ENCODE measurements around the gene NFAT5.

The NFAT5 gene

DNA sequence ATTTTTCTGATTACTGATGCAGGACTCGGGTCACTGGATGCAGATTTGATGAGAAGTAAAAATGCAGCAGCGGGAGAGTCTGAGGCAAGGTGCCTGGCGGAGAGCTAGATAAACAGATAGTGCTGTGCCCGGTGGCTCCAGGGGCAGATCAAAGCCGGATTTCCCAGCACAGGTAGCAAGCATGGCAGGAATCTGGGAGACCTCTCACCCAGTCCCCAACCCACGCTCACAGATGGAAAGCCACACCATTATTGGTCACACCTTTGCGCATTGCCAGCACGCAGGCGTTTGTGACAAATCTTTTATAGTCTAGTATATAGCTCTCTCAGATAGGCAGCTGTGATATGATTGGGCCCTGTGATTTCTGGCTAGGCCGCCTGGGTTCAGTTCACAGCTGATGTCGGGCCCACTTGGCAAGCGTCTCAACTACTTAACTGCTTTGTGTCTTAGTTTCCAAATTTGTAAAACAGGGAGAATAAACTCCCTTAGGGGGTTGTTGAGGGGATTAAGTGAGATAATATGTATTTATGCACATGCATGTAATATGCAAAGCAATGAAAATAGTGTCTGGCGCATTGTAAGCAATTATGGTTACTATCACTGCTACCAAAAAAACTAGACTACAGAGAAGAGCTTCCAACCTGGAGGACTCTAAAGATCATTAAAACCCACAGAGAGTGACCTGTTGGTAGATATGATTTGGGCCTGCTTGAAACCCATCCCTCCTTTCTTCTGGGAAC lies 42.0 kb upstream of the NFAT5 start:
- TF ChIP-seq TCF12 (IDR thresholded peaks at IDR 0.05; ENCODE audit: low read depth) (no peak), CEBPB (IDR thresholded peaks at IDR 0.05) (no peak), TAF1 (IDR thresholded peaks at IDR 0.05; ENCODE audit: low read depth) (no peak), FOXM1 (IDR thresholded peaks at IDR 0.05; ENCODE audit: borderline replicate concordance, low read depth) (no peak), EGR1 (IDR thresholded peaks at IDR 0.05) (no peak), YY1 (IDR thresholded peaks at IDR 0.05; ENCODE audit: low read depth) (no peak), TEAD4 (IDR thresholded peaks at IDR 0.05) (no peak), ZBTB7A (IDR thresholded peaks at IDR 0.05; ENCODE audit: low read depth) (no peak), CREB1 (IDR thresholded peaks at IDR 0.05; ENCODE audit: low read depth) (no peak), EP300 (IDR thresholded peaks at IDR 0.05; ENCODE audit: borderline replicate concordance) (no peak), RAD21 (IDR thresholded peaks at IDR 0.05; ENCODE audit: low read depth) (no peak)
- TF ChIP-seq, protein P1, sequence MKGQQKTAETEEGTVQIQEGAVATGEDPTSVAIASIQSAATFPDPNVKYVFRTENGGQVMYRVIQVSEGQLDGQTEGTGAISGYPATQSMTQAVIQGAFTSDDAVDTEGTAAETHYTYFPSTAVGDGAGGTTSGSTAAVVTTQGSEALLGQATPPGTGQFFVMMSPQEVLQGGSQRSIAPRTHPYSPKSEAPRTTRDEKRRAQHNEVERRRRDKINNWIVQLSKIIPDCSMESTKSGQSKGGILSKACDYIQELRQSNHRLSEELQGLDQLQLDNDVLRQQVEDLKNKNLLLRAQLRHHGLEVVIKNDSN (IDR thresholded peaks at IDR 0.05): no peak
- TF ChIP-seq, protein P2, sequence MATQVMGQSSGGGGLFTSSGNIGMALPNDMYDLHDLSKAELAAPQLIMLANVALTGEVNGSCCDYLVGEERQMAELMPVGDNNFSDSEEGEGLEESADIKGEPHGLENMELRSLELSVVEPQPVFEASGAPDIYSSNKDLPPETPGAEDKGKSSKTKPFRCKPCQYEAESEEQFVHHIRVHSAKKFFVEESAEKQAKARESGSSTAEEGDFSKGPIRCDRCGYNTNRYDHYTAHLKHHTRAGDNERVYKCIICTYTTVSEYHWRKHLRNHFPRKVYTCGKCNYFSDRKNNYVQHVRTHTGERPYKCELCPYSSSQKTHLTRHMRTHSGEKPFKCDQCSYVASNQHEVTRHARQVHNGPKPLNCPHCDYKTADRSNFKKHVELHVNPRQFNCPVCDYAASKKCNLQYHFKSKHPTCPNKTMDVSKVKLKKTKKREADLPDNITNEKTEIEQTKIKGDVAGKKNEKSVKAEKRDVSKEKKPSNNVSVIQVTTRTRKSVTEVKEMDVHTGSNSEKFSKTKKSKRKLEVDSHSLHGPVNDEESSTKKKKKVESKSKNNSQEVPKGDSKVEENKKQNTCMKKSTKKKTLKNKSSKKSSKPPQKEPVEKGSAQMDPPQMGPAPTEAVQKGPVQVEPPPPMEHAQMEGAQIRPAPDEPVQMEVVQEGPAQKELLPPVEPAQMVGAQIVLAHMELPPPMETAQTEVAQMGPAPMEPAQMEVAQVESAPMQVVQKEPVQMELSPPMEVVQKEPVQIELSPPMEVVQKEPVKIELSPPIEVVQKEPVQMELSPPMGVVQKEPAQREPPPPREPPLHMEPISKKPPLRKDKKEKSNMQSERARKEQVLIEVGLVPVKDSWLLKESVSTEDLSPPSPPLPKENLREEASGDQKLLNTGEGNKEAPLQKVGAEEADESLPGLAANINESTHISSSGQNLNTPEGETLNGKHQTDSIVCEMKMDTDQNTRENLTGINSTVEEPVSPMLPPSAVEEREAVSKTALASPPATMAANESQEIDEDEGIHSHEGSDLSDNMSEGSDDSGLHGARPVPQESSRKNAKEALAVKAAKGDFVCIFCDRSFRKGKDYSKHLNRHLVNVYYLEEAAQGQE (IDR thresholded peaks at IDR 0.05; ENCODE audit: low read depth): no peak
- TF ChIP-seq, protein P3, sequence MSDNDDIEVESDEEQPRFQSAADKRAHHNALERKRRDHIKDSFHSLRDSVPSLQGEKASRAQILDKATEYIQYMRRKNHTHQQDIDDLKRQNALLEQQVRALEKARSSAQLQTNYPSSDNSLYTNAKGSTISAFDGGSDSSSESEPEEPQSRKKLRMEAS (IDR thresholded peaks at IDR 0.05): no peak

GRCh38 chr16:69526831-69527655 lies 38.7 kb upstream of the NFAT5 start:
- TF ChIP-seq TCF12 (IDR thresholded peaks at IDR 0.05; ENCODE audit: low read depth) (peak; percentile 85), TAF1 (IDR thresholded peaks at IDR 0.05; ENCODE audit: low read depth) (no peak), RAD21 (IDR thresholded peaks at IDR 0.05; ENCODE audit: low read depth) (no peak), NFIC (IDR thresholded peaks at IDR 0.05) (peak; percentile 55; the same call in 1 of the 2 replicates), ZBTB7A (IDR thresholded peaks at IDR 0.05; ENCODE audit: low read depth) (no peak; the same call in 1 of the 2 replicates), CREB1 (IDR thresholded peaks at IDR 0.05; ENCODE audit: low read depth) (no peak), EGR1 (IDR thresholded peaks at IDR 0.05) (no peak), CEBPB (IDR thresholded peaks at IDR 0.05) (peak; percentile 74), FOXM1 (IDR thresholded peaks at IDR 0.05; ENCODE audit: borderline replicate concordance, low read depth) (peak; percentile 39; the same call in 1 of the 2 replicates), TEAD4 (IDR thresholded peaks at IDR 0.05) (peak; percentile 63), EP300 (IDR thresholded peaks at IDR 0.05; ENCODE audit: borderline replicate concordance) (peak; percentile 85)
- TF ChIP-seq, protein P3 (IDR thresholded peaks at IDR 0.05): peak; percentile 74

DNA sequence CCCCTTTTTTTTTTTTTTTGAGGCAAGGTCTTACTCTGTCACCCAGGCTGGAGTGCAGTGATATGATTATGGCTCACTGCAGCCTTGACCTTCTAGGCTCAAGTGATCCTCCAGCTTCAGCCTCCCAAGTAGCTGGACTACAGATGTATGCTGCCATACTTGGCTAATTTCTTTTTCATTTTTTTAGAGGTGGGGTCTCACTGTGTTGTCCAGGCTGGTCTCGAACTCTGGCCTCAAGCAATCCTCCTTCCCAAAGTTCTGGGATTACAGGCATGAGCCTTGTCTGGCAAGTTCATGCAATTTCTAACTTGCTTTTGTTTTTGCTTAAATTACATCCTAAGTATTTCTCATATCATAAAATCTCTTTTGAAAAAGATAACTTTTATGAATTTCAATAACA lies 33.8 kb upstream of the NFAT5 start:
- TF ChIP-seq ZBTB7A (IDR thresholded peaks at IDR 0.05; ENCODE audit: low read depth): no peak
- no peak for TF ChIP-seq FOXM1 (IDR thresholded peaks at IDR 0.05; ENCODE audit: borderline replicate concordance, low read depth)
- no peak for TF ChIP-seq EGR1 (IDR thresholded peaks at IDR 0.05)
- TF ChIP-seq, protein P1 (IDR thresholded peaks at IDR 0.05): no peak
- TF ChIP-seq YY1 (IDR thresholded peaks at IDR 0.05; ENCODE audit: low read depth): no peak
- TF ChIP-seq NFIC (IDR thresholded peaks at IDR 0.05): no peak
- no peak for TF ChIP-seq TEAD4 (IDR thresholded peaks at IDR 0.05)
- TF ChIP-seq, protein P2 (IDR thresholded peaks at IDR 0.05; ENCODE audit: low read depth): no peak
- TF ChIP-seq RAD21 (IDR thresholded peaks at IDR 0.05; ENCODE audit: low read depth): no peak
- no peak for TF ChIP-seq CEBPB (IDR thresholded peaks at IDR 0.05)
- no peak for TF ChIP-seq TCF12 (IDR thresholded peaks at IDR 0.05; ENCODE audit: low read depth)
- no peak for TF ChIP-seq TAF1 (IDR thresholded peaks at IDR 0.05; ENCODE audit: low read depth)
- no peak for TF ChIP-seq EP300 (IDR thresholded peaks at IDR 0.05; ENCODE audit: borderline replicate concordance)
- TF ChIP-seq, protein P3 (IDR thresholded peaks at IDR 0.05): no peak
- TF ChIP-seq CREB1 (IDR thresholded peaks at IDR 0.05; ENCODE audit: low read depth): no peak

GRCh38 chr16:69532641-69533455 lies 32.9 kb upstream of the NFAT5 start:
- TF ChIP-seq, protein P3 (IDR thresholded peaks at IDR 0.05): no peak
- TF ChIP-seq EGR1 (IDR thresholded peaks at IDR 0.05) (no peak), ZBTB7A (IDR thresholded peaks at IDR 0.05; ENCODE audit: low read depth) (no peak), TCF12 (IDR thresholded peaks at IDR 0.05; ENCODE audit: low read depth) (no peak), FOXM1 (IDR thresholded peaks at IDR 0.05; ENCODE audit: borderline replicate concordance, low read depth) (no peak), CEBPB (IDR thresholded peaks at IDR 0.05) (no peak), YY1 (IDR thresholded peaks at IDR 0.05; ENCODE audit: low read depth) (no peak), TAF1 (IDR thresholded peaks at IDR 0.05; ENCODE audit: low read depth) (no peak), CREB1 (IDR thresholded peaks at IDR 0.05; ENCODE audit: low read depth) (no peak), TEAD4 (IDR thresholded peaks at IDR 0.05) (no peak), EP300 (IDR thresholded peaks at IDR 0.05; ENCODE audit: borderline replicate concordance) (no peak)
- TF ChIP-seq, protein P2 (IDR thresholded peaks at IDR 0.05; ENCODE audit: low read depth): no peak
- TF ChIP-seq, protein P1 (IDR thresholded peaks at IDR 0.05): no peak

All from Ishikawa (cell line).